Endothelial cell (in vitro differentiated cells): ENCODE measurements around the gene FNIP2. TPM values are rescaled to one million over a fixed set of nuclear protein-coding genes. Genes with fewer than 3 reads are reported as not detected.

Experiments used
- DNase-seq: peaks from one replicate; pipeline ENCODE4 v3.0.0; 2021; ENCODE audit warnings: low spot score
- H3K27ac Mint-ChIP-seq: one replicate; pipeline ENCODE4 v1.8.0; 2021; ENCODE audit warnings: mixed read lengths, inconsistent platforms; ENCODE audit not compliant: unreplicated experiment
- H3K27me3 Mint-ChIP-seq: one replicate; pipeline ENCODE4 v1.8.0; 2021; ENCODE audit warnings: mild to moderate bottlenecking, moderate library complexity, mixed read lengths, inconsistent platforms; ENCODE audit not compliant: unreplicated experiment
- H3K36me3 Mint-ChIP-seq: one replicate; pipeline ENCODE4 v1.8.0; 2021; ENCODE audit warnings: mild to moderate bottlenecking, low read depth, mixed read lengths, inconsistent platforms; ENCODE audit not compliant: unreplicated experiment
- H3K4me1 Mint-ChIP-seq: one replicate; pipeline ENCODE4 v1.8.0; 2021; ENCODE audit warnings: mild to moderate bottlenecking, mixed read lengths, inconsistent platforms; ENCODE audit not compliant: unreplicated experiment
- H3K4me3 Mint-ChIP-seq: one replicate; pipeline ENCODE4 v1.8.0; 2021; ENCODE audit warnings: mild to moderate bottlenecking, mixed read lengths, inconsistent platforms; ENCODE audit not compliant: unreplicated experiment
- H3K9me3 Mint-ChIP-seq: one replicate; pipeline ENCODE4 v1.8.0; 2021; ENCODE audit warnings: mixed read lengths, inconsistent platforms; ENCODE audit not compliant: unreplicated experiment
- total RNA-seq: library from RNA; stranded (reverse); fragmentation: NEBNext Ultra II Directional; extraction: Animal tissue kit (Norgen Biotek cat#: 25700); gene quantifications from one replicate; pipeline ENCODE4 v1.2.1, GENCODE V29; 2021; ENCODE audit not compliant: unreplicated experiment
- TF ChIP-seq, protein P1 (sequence below): fragments of 200-600 bp; sonication (generic); IDR thresholded peaks from one replicate; pipeline ENCODE4 v1.5.0; 2021; ENCODE audit warnings: antibody characterized with exemption; ENCODE audit not compliant: unreplicated experiment

FNIP2 gene
- total RNA-seq, 1 donor from 2014 or later: 34.3 TPM

DNA sequence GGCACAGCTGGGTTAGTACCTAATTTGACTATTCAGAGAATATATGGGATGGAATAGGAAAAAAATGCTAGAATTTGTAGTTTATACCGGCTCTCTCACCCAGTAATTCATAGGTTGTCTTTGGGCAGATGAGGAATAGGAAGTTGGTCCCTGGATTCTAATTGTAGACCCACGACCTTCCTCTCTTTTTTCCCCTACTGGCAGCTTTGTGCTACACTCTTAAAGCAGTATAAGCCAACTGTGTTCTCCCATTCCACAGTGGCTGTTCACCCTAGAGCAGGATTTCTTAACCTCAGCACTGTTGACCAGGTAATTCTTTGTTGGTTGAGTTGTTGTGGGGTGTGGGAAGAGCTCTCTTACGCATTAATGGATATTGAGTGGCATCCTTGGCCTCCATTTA, 92.9 kb downstream of the FNIP2 start:
- H3K27ac Mint-ChIP-seq: no peak overlapping the region

DNA sequence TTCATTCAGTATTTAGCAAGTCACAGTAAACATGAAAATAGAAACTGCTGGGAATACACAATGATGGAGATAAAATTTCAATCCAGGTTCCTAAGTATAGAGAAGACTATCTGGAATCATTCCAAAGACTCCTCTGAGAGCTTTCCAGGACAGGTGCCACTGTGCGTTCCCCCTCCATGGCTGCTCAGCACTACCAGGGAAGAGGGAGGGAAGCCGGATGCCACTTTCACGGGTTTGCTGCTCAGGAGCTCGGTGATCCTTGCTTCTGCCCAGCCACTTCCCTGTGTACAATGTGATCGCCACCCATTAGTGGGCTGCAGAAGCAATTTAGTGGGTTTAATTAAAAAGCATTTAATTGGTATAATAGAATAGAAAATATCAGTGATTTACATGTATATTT, 94.5 kb downstream of the FNIP2 start:
- no peak for DNase-seq
- no peak overlapping the region for H3K4me3 Mint-ChIP-seq
- no peaks in the 10 kb centered on the region for H3K9me3 Mint-ChIP-seq
- H3K4me1 Mint-ChIP-seq: peaks cover 8% of the 10 kb centered on the region
- TF ChIP-seq, protein P1, sequence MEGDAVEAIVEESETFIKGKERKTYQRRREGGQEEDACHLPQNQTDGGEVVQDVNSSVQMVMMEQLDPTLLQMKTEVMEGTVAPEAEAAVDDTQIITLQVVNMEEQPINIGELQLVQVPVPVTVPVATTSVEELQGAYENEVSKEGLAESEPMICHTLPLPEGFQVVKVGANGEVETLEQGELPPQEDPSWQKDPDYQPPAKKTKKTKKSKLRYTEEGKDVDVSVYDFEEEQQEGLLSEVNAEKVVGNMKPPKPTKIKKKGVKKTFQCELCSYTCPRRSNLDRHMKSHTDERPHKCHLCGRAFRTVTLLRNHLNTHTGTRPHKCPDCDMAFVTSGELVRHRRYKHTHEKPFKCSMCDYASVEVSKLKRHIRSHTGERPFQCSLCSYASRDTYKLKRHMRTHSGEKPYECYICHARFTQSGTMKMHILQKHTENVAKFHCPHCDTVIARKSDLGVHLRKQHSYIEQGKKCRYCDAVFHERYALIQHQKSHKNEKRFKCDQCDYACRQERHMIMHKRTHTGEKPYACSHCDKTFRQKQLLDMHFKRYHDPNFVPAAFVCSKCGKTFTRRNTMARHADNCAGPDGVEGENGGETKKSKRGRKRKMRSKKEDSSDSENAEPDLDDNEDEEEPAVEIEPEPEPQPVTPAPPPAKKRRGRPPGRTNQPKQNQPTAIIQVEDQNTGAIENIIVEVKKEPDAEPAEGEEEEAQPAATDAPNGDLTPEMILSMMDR: no peak
- peaks cover 24% of the 10 kb centered on the region for H3K36me3 Mint-ChIP-seq
- H3K27ac Mint-ChIP-seq: no peak overlapping the region
- peaks cover 1% of the 10 kb centered on the region for H3K27me3 Mint-ChIP-seq

More for the DNA sequence above, 92.9 kb downstream of the FNIP2 start:
- TF ChIP-seq, protein P1: no peak
- peaks cover 8% of the 10 kb centered on the region for H3K4me1 Mint-ChIP-seq
- DNase-seq: no peak
- H3K4me3 Mint-ChIP-seq: no peak overlapping the region
- H3K36me3 Mint-ChIP-seq: peaks cover 19% of the 10 kb centered on the region
- no peaks in the 10 kb centered on the region for H3K9me3 Mint-ChIP-seq
- H3K27me3 Mint-ChIP-seq: no peaks in the 10 kb centered on the region

DNA sequence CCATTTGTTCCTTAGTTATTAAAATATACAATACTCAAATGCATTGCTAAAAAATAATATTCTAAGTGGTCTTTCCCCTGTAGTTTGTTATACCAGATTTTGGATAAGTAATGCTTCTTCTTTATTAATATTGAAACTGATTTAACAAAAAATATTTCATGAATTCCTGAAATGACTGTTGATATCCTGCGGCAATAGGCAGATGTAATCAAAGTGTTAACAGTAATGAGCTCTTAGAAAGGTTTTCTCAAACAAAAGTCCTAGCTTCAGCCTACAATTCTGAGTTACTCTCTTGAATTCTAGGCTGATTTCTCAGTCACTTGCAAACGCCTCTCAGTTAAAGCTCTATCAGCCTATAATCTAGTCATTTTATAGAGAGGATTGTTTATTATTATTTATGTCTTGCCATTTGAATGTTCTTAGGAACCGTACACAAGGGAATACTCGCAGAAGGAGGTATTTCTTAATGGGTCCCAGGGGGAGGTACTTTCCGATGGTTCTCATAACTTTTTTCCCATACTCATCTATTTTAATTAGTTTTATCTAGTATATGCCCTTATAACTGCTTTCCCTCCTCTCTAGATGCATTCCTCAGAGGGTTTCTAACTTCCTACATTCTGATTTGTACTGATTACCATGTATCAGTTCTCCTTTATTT, 96.8 kb downstream of the FNIP2 start:
- TF ChIP-seq, protein P1: no peak
- Mint-ChIP-seq H3K27ac (no peak overlapping the region), H3K27me3 (peaks cover 1% of the 10 kb centered on the region), H3K9me3 (no peaks in the 10 kb centered on the region), H3K4me3 (no peak overlapping the region), H3K36me3 (peaks cover 34% of the 10 kb centered on the region), H3K4me1 (peaks cover 14% of the 10 kb centered on the region)
- DNase-seq: no peak

DNA sequence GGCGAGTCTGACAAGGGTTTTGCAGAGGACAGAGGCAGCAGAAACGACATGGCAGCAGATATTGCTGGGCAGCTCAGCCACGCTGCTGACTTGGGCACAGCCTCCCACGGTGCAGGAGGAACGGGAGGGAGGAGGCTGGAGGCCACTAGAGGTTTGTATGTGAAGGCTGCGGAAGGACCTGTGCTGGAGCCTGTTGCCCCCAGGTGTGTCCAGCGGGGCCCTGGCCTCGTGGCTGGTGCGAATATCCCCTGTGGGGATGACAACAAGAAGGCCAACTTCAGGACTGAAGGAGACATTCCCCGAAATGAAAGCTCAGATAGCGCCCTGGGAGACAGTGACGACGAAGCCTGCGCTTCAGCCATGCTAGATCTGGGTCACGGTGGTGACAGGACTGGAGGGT, 100.2 kb downstream of the FNIP2 start:
- no peak for DNase-seq
- peaks cover 25% of the 10 kb centered on the region for H3K36me3 Mint-ChIP-seq
- TF ChIP-seq, protein P1: no peak
- no peak overlapping the region for H3K4me3 Mint-ChIP-seq
- no peaks in the 10 kb centered on the region for H3K9me3 Mint-ChIP-seq
- H3K27ac Mint-ChIP-seq: no peak overlapping the region
- peaks cover 1% of the 10 kb centered on the region for H3K27me3 Mint-ChIP-seq
- peaks cover 16% of the 10 kb centered on the region for H3K4me1 Mint-ChIP-seq

DNA sequence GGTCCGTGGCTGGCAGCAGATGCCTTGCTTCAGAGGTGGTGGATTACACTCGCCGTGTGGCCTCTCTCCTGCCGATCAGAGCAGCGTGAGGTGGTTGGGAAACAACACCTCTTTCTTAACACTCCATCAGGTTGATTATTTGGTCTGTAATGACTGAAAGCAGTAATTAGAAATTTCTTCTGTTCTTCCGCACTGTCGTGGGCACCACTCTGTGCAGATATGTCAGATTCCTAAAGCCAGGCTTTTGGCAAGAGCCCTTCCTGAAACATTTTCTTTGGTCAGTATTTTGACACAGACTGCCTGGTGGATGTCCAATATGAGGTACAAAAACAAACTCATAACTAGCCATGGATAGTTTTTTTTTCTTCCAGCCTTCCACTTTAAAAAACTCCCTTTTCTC, 100.9 kb downstream of the FNIP2 start:
- Mint-ChIP-seq H3K9me3 (no peaks in the 10 kb centered on the region), H3K36me3 (peaks cover 22% of the 10 kb centered on the region), H3K4me3 (no peak overlapping the region), H3K27ac (no peak overlapping the region), H3K27me3 (peaks cover 1% of the 10 kb centered on the region), H3K4me1 (peaks cover 11% of the 10 kb centered on the region)
- TF ChIP-seq, protein P1: no peak
- DNase-seq: no peak
